NK-92 (cell line): ENCODE data around the gene PLXNA2.

Experiments
- DNase-seq: peaks from one replicate; lab custom pipeline; 2025; ENCODE audit not compliant: unreplicated experiment; lab: John Stamatoyannopoulos, UW

Gene PLXNA2

GRCh38 chr1:208225954-208226937 lies 17.9 kb downstream of the PLXNA2 start:
- no peak for DNase-seq

- DNase-seq: no peak
These were observed 19.9 kb downstream of the PLXNA2 start for GRCh38 chr1:208224192-208224713.

GRCh38 chr1:208223136-208223535 lies 21.0 kb downstream of the PLXNA2 start:
- DNase-seq: no peak

GRCh38 chr1:208222376-208223126 lies 21.6 kb downstream of the PLXNA2 start:
- DNase-seq: no peak

GRCh38 chr1:208221291-208221622 lies 22.9 kb downstream of the PLXNA2 start:
- no peak for DNase-seq

GRCh38 chr1:208219659-208220282 lies 24.4 kb downstream of the PLXNA2 start:
- DNase-seq: no peak

- no peak for DNase-seq
These were observed 25.0 kb downstream of the PLXNA2 start for GRCh38 chr1:208219098-208219658.

GRCh38 chr1:208218237-208219097 lies 25.7 kb downstream of the PLXNA2 start:
- no peak for DNase-seq

- no peak for DNase-seq
These were observed 26.4 kb downstream of the PLXNA2 start for GRCh38 chr1:208217781-208218180.

GRCh38 chr1:208216806-208217205 lies 27.4 kb downstream of the PLXNA2 start:
- no peak for DNase-seq

- no peak for DNase-seq
These were observed 28.1 kb downstream of the PLXNA2 start for GRCh38 chr1:208216062-208216461.

GRCh38 chr1:208215393-208215792 lies 28.8 kb downstream of the PLXNA2 start:
- no peak for DNase-seq

GRCh38 chr1:208213786-208214185 lies 30.4 kb downstream of the PLXNA2 start:
- DNase-seq: no peak

GRCh38 chr1:208212893-208213292 lies 31.3 kb downstream of the PLXNA2 start:
- no peak for DNase-seq

GRCh38 chr1:208211921-208212843 lies 32.0 kb downstream of the PLXNA2 start:
- no peak for DNase-seq

GRCh38 chr1:208209896-208210589 lies 34.1 kb downstream of the PLXNA2 start:
- DNase-seq: no peak

- no peak for DNase-seq
These were observed 34.9 kb downstream of the PLXNA2 start for GRCh38 chr1:208209286-208209685.

- DNase-seq: no peak
These were observed 36.1 kb downstream of the PLXNA2 start for GRCh38 chr1:208208132-208208487.
